GM11168 (cell line): ENCODE data around the gene TUBGCP6.

Experiments
- in situ Hi-C: fragments of 300-500 bp; cut with MboI; formaldehyde crosslinking; loops from one replicate; pipeline ENCODE4 v1.12.0; 2022; ENCODE audit warnings: low sequenced_read_pairs; ENCODE audit not compliant: unreplicated experiment

TUBGCP6 gene

GRCh38 chr22:50244420-50245213 is at the start of gene TUBGCP6:
Gene TUBGCP6 (minus strand): TSS chr22:50245023. CDS start chr22:50244459, 564 bp downstream.
- in situ Hi-C loops: no loop called here

GRCh38 chr22:50294319-50294656 is 49.5 kb upstream of the TUBGCP6 start:
- in situ Hi-C loops: loop anchor here (5.0 kb wide), 1 partner anchor 33 kb away; the partner anchor contains the start of gene DENND6B

- in situ Hi-C loops: loop anchor here (5.0 kb wide), 1 partner anchor 34 kb away; the partner anchor contains the start of gene DENND6B
These were observed 48.9 kb upstream of the TUBGCP6 start for GRCh38 chr22:50293441-50294318.

GRCh38 chr22:50292643-50293440 is 48.0 kb upstream of the TUBGCP6 start:
- in situ Hi-C loops: loop anchor here (5.0 kb wide), 1 partner anchor 34 kb away; the partner anchor contains the start of gene DENND6B

GRCh38 chr22:50289942-50290630 is 45.3 kb upstream of the TUBGCP6 start:
- in situ Hi-C loops: loop anchor here (5.0 kb wide), 1 partner anchor 37 kb away; the partner anchor contains the start of gene DENND6B

- in situ Hi-C loops: no loop called here
These were observed 44.5 kb upstream of the TUBGCP6 start for GRCh38 chr22:50289151-50289941.

- in situ Hi-C loops: no loop called here
These were observed 42.9 kb upstream of the TUBGCP6 start for GRCh38 chr22:50287731-50288130.

GRCh38 chr22:50286701-50287318 is 42.0 kb upstream of the TUBGCP6 start:
- in situ Hi-C loops: no loop called here

- in situ Hi-C loops: no loop called here
These were observed 41.5 kb upstream of the TUBGCP6 start for GRCh38 chr22:50286275-50286674.

GRCh38 chr22:50285568-50286229 is 40.9 kb upstream of the TUBGCP6 start:
- in situ Hi-C loops: no loop called here

GRCh38 chr22:50284479-50284878 is 39.7 kb upstream of the TUBGCP6 start:
- in situ Hi-C loops: no loop called here

- in situ Hi-C loops: no loop called here
These were observed 39.0 kb upstream of the TUBGCP6 start for GRCh38 chr22:50283821-50284220.

GRCh38 chr22:50282361-50283155 is 37.7 kb upstream of the TUBGCP6 start:
- in situ Hi-C loops: no loop called here

- in situ Hi-C loops: no loop called here
These were observed 37.1 kb upstream of the TUBGCP6 start for GRCh38 chr22:50281957-50282356.

- in situ Hi-C loops: no loop called here
These were observed 36.5 kb upstream of the TUBGCP6 start for GRCh38 chr22:50281384-50281760.

GRCh38 chr22:50280708-50281383 is 36.0 kb upstream of the TUBGCP6 start:
- in situ Hi-C loops: no loop called here
